Measurements from ENCODE around the gene ARSI.

ARSI gene

GRCh38 chr5:150338546-150338945, 35.8 kb upstream of the ARSI start:
- DNase-seq (ENCODE audit: low spot score): no peak
- no peak for TF ChIP-seq CTCF (IDR thresholded peaks at IDR 0.05; ENCODE audit: extremely low read depth, missing control alignments)

- no peak for TF ChIP-seq CTCF (IDR thresholded peaks at IDR 0.05; ENCODE audit: extremely low read depth, missing control alignments)
- no peak for DNase-seq (ENCODE audit: low spot score)
Measured at GRCh38 chr5:150335778-150336177, 33.1 kb upstream of the ARSI start.

- no peak for DNase-seq (ENCODE audit: low spot score)
- TF ChIP-seq CTCF (IDR thresholded peaks at IDR 0.05; ENCODE audit: extremely low read depth, missing control alignments): no peak
Measured at GRCh38 chr5:150333400-150333799, 30.7 kb upstream of the ARSI start.

- DNase-seq (ENCODE audit: low spot score): no peak
- TF ChIP-seq CTCF (IDR thresholded peaks at IDR 0.05; ENCODE audit: extremely low read depth, missing control alignments): no peak
Measured at GRCh38 chr5:150329881-150330876, 27.5 kb upstream of the ARSI start.

DNA sequence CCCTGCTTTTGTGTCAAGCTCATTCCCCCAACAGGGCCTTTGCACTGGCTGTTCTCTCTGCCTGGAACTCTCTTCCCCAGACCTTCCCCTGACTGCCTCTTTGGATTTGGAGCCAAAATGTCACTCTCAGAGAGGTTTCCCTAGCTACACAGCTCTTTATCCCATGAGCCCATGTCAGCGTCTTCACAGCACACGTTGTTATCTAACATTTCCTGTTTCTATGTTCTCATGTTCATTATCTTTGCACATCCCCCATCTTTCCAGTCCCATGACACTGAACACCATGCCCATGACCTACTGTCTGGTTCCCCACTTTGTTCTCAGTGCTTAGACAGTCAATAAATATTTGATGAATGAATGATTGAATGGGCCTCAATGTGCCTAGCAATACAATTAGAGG, 26.3 kb upstream of the ARSI start:
- DNase-seq (ENCODE audit: low spot score): no peak
- no peak for TF ChIP-seq CTCF (IDR thresholded peaks at IDR 0.05; ENCODE audit: extremely low read depth, missing control alignments)

GRCh38 chr5:150328515-150328914, 25.8 kb upstream of the ARSI start:
- TF ChIP-seq CTCF (IDR thresholded peaks at IDR 0.05; ENCODE audit: extremely low read depth, missing control alignments): no peak
- DNase-seq (ENCODE audit: low spot score): no peak

DNA sequence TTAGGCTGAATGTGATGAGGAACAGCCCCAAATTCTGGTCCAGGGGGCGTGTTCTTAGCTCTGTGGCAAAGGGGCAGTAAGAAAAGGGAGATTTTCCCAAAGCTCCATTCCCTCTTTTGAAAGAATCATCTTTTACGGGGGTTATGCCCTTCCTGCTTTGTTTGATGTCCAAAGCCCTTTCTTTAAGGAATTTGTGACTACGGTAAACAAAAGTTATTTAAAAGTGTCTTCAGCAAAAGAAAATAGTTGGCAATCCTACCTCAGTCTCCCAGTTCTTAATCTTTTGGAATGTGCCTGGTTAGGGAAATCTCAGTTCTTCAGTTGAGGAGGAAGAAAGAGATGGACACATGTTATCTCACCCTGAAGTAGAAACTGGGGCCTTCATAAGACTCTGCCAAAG, 24.4 kb upstream of the ARSI start:
- no peak for TF ChIP-seq CTCF (IDR thresholded peaks at IDR 0.05; ENCODE audit: extremely low read depth, missing control alignments)
- DNase-seq (ENCODE audit: low spot score): no peak

Data from GM20000 (cell line).